Measurements from ENCODE around the gene SYNE1. TPM values are rescaled to one million over a fixed set of nuclear protein-coding genes. Genes with fewer than 3 reads are reported as not detected.
"Not testable (repeated sequence)": the region's sequence is repeated elsewhere in the genome, so short reads cannot be mapped to it uniquely, and the experiment has no call there.

Gene SYNE1
- total RNA-seq, 1 experiment from 2014 or later, result 3.0 TPM

DNA sequence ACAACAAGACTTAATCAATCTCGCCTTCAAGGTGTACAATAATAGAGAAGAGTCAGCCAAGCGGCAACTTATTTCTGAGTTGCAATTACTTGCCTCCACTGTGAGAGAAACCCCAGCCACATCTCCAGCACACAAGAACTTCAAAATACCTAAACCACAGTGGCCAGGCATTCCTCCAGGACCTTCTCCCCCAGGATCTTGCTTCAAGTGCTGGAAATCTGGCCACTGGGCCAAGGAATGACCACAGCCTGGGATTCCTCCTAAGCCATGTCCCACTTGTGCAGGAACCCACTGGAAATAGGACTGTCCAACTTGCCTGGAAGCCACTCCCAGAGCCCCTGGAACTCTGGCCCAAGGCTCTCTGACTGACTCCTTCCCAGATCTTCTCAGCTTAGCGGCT, 144.9 kb downstream of the SYNE1 start:
- not testable (repeated sequence) for H3K27ac Mint-ChIP-seq

DNA sequence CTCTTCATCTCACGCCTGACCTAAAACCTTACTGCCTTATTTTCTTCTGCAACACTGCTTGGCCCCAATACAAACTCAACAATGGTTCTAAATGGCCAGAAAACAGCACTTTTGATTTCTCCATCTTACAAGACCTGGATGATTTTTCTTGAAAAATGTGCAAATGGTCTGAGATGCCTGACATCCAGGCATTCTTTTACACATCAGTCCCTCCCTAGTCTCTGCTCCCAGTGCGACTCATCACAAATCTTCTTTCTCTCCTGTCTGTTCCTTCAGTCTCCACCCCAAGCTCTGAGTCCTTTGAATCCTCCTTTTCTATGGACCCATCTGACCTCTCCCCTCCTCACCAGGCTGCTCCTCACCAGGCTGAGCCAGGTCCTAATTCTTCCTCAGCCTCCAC, 145.7 kb downstream of the SYNE1 start:
- H4K20me1 ChIP-seq (ENCODE audit: control insufficient read depth, insufficient read depth, insufficient read length); H3K23me2 ChIP-seq (ENCODE audit: insufficient read length, low read depth, low read length, poor library complexity, severe bottlenecking); H3K4ac ChIP-seq (ENCODE audit: low read depth, low read length); H3K4me1 Mint-ChIP-seq; H3T11ph ChIP-seq (ENCODE audit: low read length); H3K4me1 ChIP-seq (ENCODE audit: insufficient read depth, low read length); H2AFZ ChIP-seq (ENCODE audit: low read length); DNase-seq; H4K91ac ChIP-seq (ENCODE audit: insufficient read length, low read depth, low read length); H2BK20ac ChIP-seq (ENCODE audit: low read depth, low read length, poor library complexity, severe bottlenecking); H3K18ac ChIP-seq (ENCODE audit: insufficient read length, low read depth, low read length); H3K4me3 Mint-ChIP-seq; H2AK5ac ChIP-seq (ENCODE audit: insufficient read length, low read length); H3K4me2 ChIP-seq (ENCODE audit: insufficient read depth, insufficient read length, low read length); H2BK120ac ChIP-seq (ENCODE audit: low read depth, low read length, poor library complexity, severe bottlenecking); H3K79me2 ChIP-seq (ENCODE audit: insufficient read depth, low read length); H4K5ac ChIP-seq (ENCODE audit: insufficient read length, low read depth, low read length); H3K9ac ChIP-seq (ENCODE audit: extremely low read depth, insufficient read length, low read length); H2BK12ac ChIP-seq (ENCODE audit: insufficient read length, low read depth, low read length); H2BK15ac ChIP-seq (ENCODE audit: low read depth, low read length); H3K56ac ChIP-seq (ENCODE audit: insufficient read length, low read depth, low read length); H4K8ac ChIP-seq (replicated peaks; ENCODE audit: insufficient read length, low read depth, low read length); H3K27ac ChIP-seq (ENCODE audit: insufficient read length, low read depth, low read length); H3K9me3 ChIP-seq (ENCODE audit: control insufficient read depth, low read depth, low read length); H3K23ac ChIP-seq (ENCODE audit: insufficient read length, low read depth, low read length); H3K79me1 ChIP-seq (ENCODE audit: insufficient read depth, low read depth, low read length, poor library complexity, severe bottlenecking); H3K27ac Mint-ChIP-seq; H3K27me3 ChIP-seq (ENCODE audit: insufficient read depth, low read length); H3K14ac ChIP-seq (ENCODE audit: insufficient read depth, low read length); H3K36me3 Mint-ChIP-seq (ENCODE audit: insufficient read depth in 1 of 3, low read depth in 3 of 3); H3K9me3 Mint-ChIP-seq; H3K27me3 Mint-ChIP-seq (ENCODE audit: low read depth); H2BK5ac ChIP-seq (ENCODE audit: insufficient read length, low read length): not testable (repeated sequence)
- no CpG with 5 or more reads among the region's 2 CpGs for WGBS (ENCODE audit: extremely low coverage, insufficient read length, low lambda C conversion rate)

More for the DNA sequence above, 144.9 kb downstream of the SYNE1 start:
- H3K4me3 Mint-ChIP-seq; H2BK120ac ChIP-seq (ENCODE audit: low read depth, low read length, poor library complexity, severe bottlenecking); H3K27me3 Mint-ChIP-seq (ENCODE audit: low read depth); H3K79me1 ChIP-seq (ENCODE audit: insufficient read depth, low read depth, low read length, poor library complexity, severe bottlenecking); H3K9me3 Mint-ChIP-seq; H4K8ac ChIP-seq (replicated peaks; ENCODE audit: insufficient read length, low read depth, low read length); H4K20me1 ChIP-seq (ENCODE audit: control insufficient read depth, insufficient read depth, insufficient read length); H3K14ac ChIP-seq (ENCODE audit: insufficient read depth, low read length); H3T11ph ChIP-seq (ENCODE audit: low read length); H2BK5ac ChIP-seq (ENCODE audit: insufficient read length, low read length); H4K91ac ChIP-seq (ENCODE audit: insufficient read length, low read depth, low read length); H3K56ac ChIP-seq (ENCODE audit: insufficient read length, low read depth, low read length); H3K9me3 ChIP-seq (ENCODE audit: control insufficient read depth, low read depth, low read length); H3K79me2 ChIP-seq (ENCODE audit: insufficient read depth, low read length); H3K4ac ChIP-seq (ENCODE audit: low read depth, low read length); H3K27ac ChIP-seq (ENCODE audit: insufficient read length, low read depth, low read length); H2AFZ ChIP-seq (ENCODE audit: low read length); H2BK15ac ChIP-seq (ENCODE audit: low read depth, low read length); H3K9ac ChIP-seq (ENCODE audit: extremely low read depth, insufficient read length, low read length); H3K23me2 ChIP-seq (ENCODE audit: insufficient read length, low read depth, low read length, poor library complexity, severe bottlenecking); H2AK5ac ChIP-seq (ENCODE audit: insufficient read length, low read length); H3K4me2 ChIP-seq (ENCODE audit: insufficient read depth, insufficient read length, low read length); H3K27me3 ChIP-seq (ENCODE audit: insufficient read depth, low read length); DNase-seq; H3K18ac ChIP-seq (ENCODE audit: insufficient read length, low read depth, low read length); H2BK20ac ChIP-seq (ENCODE audit: low read depth, low read length, poor library complexity, severe bottlenecking); H4K5ac ChIP-seq (ENCODE audit: insufficient read length, low read depth, low read length); H2BK12ac ChIP-seq (ENCODE audit: insufficient read length, low read depth, low read length); H3K36me3 Mint-ChIP-seq (ENCODE audit: insufficient read depth in 1 of 3, low read depth in 3 of 3); H3K4me1 ChIP-seq (ENCODE audit: insufficient read depth, low read length); H3K4me1 Mint-ChIP-seq; H3K23ac ChIP-seq (ENCODE audit: insufficient read length, low read depth, low read length): not testable (repeated sequence)
- WGBS (ENCODE audit: extremely low coverage, insufficient read length, low lambda C conversion rate), result no CpG with 5 or more reads among the region's 3 CpGs
